Raji (cell line): ENCODE measurements around the gene PMPCA.

ENCODE experiments used
- POLR2A ChIP-seq: IDR thresholded peaks from 2 replicates; pipeline ENCODE4 v1.6.1; 2011; ENCODE audit warnings: low read depth, low read length, control low read depth; ENCODE audit not compliant: insufficient read depth

PMPCA gene

GRCh38 chr9:136445799-136446198, 35.3 kb downstream of the PMPCA start:
- TF ChIP-seq POLR2A, result no peak

GRCh38 chr9:136447173-136447778, 36.8 kb downstream of the PMPCA start:
- TF ChIP-seq POLR2A, result no peak

- TF ChIP-seq POLR2A, result no peak
Measured at GRCh38 chr9:136448655-136449054, 38.2 kb downstream of the PMPCA start.

- TF ChIP-seq POLR2A, result no peak
Measured at GRCh38 chr9:136451221-136451877, 40.9 kb downstream of the PMPCA start.

- no peak for TF ChIP-seq POLR2A
Measured at GRCh38 chr9:136453326-136453725, 42.9 kb downstream of the PMPCA start.

- TF ChIP-seq POLR2A, result no peak
Measured at GRCh38 chr9:136454026-136454796, 43.8 kb downstream of the PMPCA start.

GRCh38 chr9:136455043-136456002, 44.9 kb downstream of the PMPCA start:
- no peak for TF ChIP-seq POLR2A

- no peak for TF ChIP-seq POLR2A
Measured at GRCh38 chr9:136456258-136456657, 45.8 kb downstream of the PMPCA start.

- TF ChIP-seq POLR2A, result no peak
Measured at GRCh38 chr9:136457326-136457725, 46.9 kb downstream of the PMPCA start.

- no peak for TF ChIP-seq POLR2A
Measured at GRCh38 chr9:136459425-136459824, 49.0 kb downstream of the PMPCA start.

GRCh38 chr9:136460772-136461325, 50.4 kb downstream of the PMPCA start:
- TF ChIP-seq POLR2A, result no peak

- no peak for TF ChIP-seq POLR2A
Measured at GRCh38 chr9:136462664-136463063, 52.2 kb downstream of the PMPCA start.

GRCh38 chr9:136463578-136463977, 53.1 kb downstream of the PMPCA start:
- TF ChIP-seq POLR2A, result no peak

GRCh38 chr9:136464241-136464640, 53.8 kb downstream of the PMPCA start:
- TF ChIP-seq POLR2A, result no peak
